H1 (cell line): ENCODE data around the gene ENAH. TPM values are rescaled to one million over a fixed set of nuclear protein-coding genes. Genes with fewer than 3 reads are reported as not detected.

ENCODE experiments used
- KDM5A ChIP-seq: fragments of 200-600 bp; IDR thresholded peaks from 2 replicates; pipeline ENCODE4 v1.7.1; 2012; ENCODE audit warnings: mild to moderate bottlenecking, low read length, inconsistent platforms, mixed read lengths
- RBBP5 ChIP-seq: IDR thresholded peaks from 2 replicates; pipeline ENCODE4 v1.7.1; 2012; ENCODE audit warnings: low read depth, mild to moderate bottlenecking, inconsistent platforms, low read length, moderate library complexity, borderline replicate concordance
- SP2 ChIP-seq: IDR thresholded peaks from 2 replicates; pipeline ENCODE4 v1.6.1; 2012; ENCODE audit warnings: mild to moderate bottlenecking, low read length, inconsistent platforms
- YY1 ChIP-seq: IDR thresholded peaks from 2 replicates; pipeline ENCODE4 v1.6.1; 2011; ENCODE audit warnings: low read depth, mild to moderate bottlenecking, low read length
- polyA plus RNA-seq, 7 experiments: library from polyadenylated mRNA; depleted of rRNA in 3 of 7; stranded (reverse) in 5 of 7; unstranded in 2 of 7; fragments of >200 nt in 5 of 7; fragments of 200-250 nt in 2 of 7; gene quantifications; 1 replicate in 5 of 7; 2 replicates in 1 of 7; 4 replicates in 1 of 7; pipeline versions ENCODE4 v1.2.1 to v1.2.3, GENCODE V29; 2011 to 2013; ENCODE audit warnings: missing spikeins in 2 of 7, mixed read lengths in 2 of 7
- total RNA-seq: library from RNA; stranded (reverse); fragmentation: NEBNext Ultra II Directional; extraction: Animal tissue kit (Norgen Biotek cat#: 25700); gene quantifications from 2 replicates; pipeline ENCODE4 v1.2.1, GENCODE V29; 2021
- TF ChIP-seq, protein P1 (sequence below): IDR thresholded peaks from 2 replicates; pipeline ENCODE4 v1.6.1; 2011; ENCODE audit warnings: low read length, improper control_type of control experiment

The ENAH gene
- total and polyA plus RNA-seq, 2 of the 8 experiments (the other 6 are each of a cell fraction or from before 2014, with no cell fraction given): 39.1 to 335 TPM

- no peak for TF ChIP-seq RBBP5
- TF ChIP-seq SP2: no peak
- TF ChIP-seq, protein P1, sequence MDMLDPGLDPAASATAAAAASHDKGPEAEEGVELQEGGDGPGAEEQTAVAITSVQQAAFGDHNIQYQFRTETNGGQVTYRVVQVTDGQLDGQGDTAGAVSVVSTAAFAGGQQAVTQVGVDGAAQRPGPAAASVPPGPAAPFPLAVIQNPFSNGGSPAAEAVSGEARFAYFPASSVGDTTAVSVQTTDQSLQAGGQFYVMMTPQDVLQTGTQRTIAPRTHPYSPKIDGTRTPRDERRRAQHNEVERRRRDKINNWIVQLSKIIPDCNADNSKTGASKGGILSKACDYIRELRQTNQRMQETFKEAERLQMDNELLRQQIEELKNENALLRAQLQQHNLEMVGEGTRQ: no peak
- TF ChIP-seq YY1: no peak
- no peak for TF ChIP-seq KDM5A
Measured at GRCh38 chr1:225517221-225517620, 135.7 kb downstream of the ENAH start (continued).
